ENCODE measurements around the gene CCDC159.

DNA sequence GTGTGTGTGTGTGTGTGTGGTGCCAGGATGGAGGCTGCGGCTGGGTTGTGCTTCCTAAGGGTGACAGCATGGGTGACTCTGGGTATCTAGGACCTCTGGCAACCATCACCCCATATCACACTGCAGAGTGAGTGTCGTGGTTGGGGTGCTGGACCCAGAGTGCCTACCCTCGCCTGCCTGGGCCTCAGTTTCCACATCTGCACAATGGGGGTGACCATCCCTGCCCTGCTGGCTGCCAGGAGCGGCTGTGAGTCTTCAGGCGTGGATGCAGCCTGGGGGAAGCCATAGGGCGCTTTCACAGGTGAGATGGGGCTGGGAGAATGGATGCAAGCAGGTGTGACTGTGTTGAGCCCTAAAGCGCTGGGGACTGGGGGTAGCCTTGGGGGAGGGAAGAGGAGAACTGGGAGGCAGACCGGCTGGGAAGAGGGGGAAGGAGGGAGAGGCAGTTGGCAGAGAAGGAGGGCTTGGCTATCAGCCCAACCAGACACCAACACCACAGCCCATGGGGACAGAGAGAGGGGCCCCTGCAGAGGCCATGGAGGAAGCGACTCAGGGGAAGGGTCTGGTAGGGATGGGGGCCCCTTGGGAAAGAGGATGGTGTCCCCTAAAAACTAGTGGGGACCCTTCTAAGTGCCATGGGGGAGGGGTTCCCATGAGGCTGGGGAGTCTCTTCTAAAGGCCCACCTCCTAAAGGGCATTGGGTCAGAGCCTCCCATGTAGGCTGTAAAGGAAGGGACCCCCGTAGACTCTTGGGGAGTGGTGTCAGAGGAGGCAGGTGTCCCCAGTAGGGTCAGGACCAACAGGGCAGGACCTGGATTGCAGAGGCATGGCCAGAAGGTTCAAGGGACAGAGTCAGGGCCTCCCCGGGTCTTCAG, 10.6 kb downstream of the CCDC159 start:
- TF ChIP-seq, protein P1, sequence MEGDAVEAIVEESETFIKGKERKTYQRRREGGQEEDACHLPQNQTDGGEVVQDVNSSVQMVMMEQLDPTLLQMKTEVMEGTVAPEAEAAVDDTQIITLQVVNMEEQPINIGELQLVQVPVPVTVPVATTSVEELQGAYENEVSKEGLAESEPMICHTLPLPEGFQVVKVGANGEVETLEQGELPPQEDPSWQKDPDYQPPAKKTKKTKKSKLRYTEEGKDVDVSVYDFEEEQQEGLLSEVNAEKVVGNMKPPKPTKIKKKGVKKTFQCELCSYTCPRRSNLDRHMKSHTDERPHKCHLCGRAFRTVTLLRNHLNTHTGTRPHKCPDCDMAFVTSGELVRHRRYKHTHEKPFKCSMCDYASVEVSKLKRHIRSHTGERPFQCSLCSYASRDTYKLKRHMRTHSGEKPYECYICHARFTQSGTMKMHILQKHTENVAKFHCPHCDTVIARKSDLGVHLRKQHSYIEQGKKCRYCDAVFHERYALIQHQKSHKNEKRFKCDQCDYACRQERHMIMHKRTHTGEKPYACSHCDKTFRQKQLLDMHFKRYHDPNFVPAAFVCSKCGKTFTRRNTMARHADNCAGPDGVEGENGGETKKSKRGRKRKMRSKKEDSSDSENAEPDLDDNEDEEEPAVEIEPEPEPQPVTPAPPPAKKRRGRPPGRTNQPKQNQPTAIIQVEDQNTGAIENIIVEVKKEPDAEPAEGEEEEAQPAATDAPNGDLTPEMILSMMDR (IDR thresholded peaks at IDR 0.05; ENCODE audit: low read depth, low read length, poor library complexity, severe bottlenecking), result no peak
- TF ChIP-seq EZH2phosphoT487 (IDR thresholded peaks at IDR 0.05; ENCODE audit: borderline replicate concordance, low read length), result no peak
